Measurements from ENCODE around the gene CHST5. TPM values are rescaled to one million over a fixed set of nuclear protein-coding genes. Genes with fewer than 3 reads are reported as not detected.
"Not testable (repeated sequence)": the region's sequence is repeated elsewhere in the genome, so short reads cannot be mapped to it uniquely, and the experiment has no call there.

Gene CHST5
- polyA plus RNA-seq, 10 donors = 0.05 to 0.43 (median 0.13) TPM; not detected in 2

DNA sequence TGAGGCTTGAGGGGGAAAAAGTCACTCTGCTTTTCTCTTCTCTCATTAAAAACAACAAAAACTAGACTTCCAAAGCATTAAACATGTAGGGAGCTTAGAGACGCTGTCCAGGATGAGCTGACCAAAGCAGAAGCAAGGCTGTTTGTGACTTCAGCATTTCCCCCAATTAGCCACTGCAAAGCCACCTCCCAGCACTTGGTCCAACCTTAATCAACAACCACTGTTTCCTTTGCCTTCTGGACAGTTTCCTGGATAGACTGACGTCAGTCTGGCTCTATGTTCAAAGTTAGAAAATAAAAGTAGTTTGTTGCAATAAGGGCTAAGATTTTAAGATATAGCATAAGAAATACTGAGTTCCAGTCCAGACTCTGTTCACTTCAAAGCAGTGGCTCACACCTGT, 17.0 kb upstream of the CHST5 start:
- DNase-seq = no peak

DNA sequence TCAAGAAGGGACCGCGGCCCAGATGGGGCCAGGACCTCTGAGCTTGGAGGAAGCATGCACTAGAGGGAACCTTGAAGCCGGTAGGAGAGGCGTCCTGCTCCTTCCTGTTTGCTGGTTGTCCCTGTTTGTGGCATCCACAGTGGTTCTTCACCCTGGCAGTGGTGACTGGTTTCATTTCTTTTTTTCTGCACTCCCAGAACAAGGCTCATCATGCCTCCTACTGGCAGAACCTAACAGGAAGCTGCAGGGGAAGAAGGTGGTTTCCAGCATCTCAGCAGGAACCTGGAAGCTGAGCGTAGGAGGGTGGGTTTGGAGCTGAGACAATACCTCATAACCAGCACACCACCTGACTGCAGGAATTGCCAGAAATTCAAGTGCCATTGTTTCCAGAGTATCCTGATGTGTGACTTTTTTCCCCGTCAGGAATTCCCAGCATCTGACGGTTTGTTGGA, 14.3 kb upstream of the CHST5 start:
- peak in 2 of 3 donors; percentile 37 to 46 for DNase-seq

DNA sequence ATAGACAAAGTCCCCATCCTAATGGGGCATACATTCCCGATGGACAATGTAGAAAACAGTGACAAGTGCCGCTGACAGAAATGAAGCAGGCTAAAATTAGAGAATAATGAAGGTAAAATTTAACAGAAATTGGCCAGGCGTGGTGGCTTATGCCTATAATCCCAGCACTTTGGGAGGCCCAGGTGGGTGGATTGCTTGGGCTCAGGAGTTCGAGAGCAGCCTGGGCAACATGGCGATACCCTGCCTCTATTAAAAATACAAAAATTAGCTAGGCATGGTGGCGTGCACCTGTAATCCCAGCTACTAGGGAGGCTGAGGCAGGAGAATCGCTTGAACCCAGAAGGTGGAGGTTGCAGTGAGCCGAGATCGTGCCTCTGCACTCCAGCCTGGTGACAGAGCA, 12.5 kb upstream of the CHST5 start:
- not testable (repeated sequence) for DNase-seq

DNA sequence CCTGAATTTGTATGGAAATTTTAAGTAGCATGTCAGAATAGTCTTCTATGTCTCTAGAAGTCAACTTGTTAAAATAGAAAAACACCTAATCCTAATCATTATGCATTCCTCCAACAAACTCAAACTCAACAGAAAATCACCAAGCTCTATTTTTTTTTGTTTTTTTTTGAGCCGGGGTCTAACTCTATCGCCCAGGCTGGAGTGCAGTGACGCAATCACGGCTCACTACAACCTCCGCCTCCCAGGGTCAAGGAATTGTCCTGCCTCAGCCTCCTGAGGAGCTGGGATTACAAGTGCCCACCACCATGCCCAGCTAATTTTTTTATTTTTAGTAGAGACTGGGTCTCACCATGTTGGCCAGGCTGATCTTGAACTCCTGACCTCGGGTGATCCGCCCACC, 10.4 kb upstream of the CHST5 start:
- no peak for DNase-seq

DNA sequence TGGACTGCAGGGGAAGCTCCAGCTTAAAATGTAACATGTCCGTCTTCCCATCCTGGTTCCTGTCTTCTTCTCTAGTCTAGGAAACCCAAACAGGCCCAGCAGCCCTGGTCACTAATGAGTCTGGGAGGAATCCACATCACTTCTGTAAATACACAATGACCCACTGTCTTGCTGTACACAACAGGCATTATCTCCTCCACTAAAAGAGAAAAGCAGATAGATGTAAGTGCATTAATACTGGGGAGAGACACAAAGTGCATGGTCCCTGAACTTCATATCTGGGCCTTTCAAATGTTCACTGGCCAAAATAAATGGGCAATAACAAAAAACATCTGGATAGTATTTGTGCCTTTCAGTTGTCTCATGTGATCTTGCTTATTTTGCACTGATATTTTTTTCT, 10.0 kb upstream of the CHST5 start:
- DNase-seq = not testable (repeated sequence)

DNA sequence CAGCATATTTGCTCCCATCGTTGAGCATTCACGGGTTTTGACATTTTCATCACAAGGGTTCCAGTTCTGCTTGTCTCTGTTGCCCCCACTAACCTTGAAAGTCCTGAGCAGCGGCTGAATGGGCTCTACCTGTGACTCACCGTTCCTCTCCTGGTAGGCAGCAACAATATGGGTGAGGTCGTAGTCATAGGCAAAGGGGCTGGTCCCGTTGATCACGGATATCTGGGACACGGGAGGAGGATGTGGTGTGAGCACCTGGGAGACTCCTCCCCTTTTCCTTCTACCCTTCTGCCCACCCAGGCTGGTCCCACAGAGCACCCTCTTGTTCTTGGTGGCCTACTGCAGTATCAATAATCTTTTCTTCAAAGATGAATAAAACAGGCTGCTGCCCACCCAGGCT, 6.6 kb upstream of the CHST5 start:
- DNase-seq = not testable (repeated sequence)

DNA sequence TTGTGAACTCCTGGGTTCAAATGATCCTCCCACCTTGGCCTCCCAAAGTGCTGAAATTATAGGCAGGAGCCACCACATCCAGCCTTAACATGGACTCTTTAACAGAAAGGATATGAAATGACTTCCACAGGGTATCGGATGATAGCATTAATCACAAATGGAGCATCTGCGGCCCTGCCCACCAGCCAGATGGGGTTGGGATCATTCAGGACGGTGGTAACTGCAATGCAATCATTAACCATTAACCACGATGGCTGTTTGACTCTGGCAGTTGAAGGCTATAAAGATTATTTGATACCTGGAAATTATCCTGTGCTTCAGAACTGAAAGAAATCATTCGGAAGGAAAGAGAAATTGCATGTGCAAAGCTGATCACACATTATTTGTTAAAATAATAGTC, 5.3 kb upstream of the CHST5 start:
- DNase-seq = no peak

DNA sequence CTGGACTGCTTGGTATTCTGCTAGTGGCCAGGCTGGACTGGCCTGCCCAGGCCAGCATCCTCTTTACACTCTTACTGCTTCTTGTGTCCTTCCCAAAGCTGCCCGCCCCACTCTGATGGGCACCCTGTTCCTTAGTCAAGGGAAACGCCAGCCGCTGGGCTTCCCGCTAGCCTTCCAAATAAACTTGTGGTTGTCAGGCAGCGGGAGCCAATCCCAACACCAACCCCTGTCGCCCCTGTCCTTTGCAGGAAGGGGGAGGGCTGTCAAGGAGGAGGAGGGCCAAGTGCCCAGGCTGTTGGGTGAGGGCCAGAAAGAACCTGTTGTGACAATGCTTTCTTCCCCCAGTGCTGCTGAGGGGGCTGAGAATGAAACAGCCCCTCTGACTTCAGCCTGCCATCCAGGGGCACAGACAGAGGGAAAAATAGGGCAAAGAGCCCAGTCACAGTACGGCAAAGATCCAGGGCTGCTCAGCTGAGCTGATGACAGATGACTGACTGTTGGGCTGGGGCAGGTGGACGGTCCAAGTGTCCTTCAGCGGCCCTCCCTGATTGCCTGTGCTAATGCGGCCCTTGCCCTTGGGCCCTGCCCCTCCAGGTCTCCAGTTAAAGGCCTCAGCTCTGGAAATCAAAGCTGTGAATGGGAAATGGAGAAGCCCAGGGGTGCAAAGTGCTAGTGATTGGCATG, 3.1 kb upstream of the CHST5 start:
- DNase-seq = not testable (repeated sequence)

DNA sequence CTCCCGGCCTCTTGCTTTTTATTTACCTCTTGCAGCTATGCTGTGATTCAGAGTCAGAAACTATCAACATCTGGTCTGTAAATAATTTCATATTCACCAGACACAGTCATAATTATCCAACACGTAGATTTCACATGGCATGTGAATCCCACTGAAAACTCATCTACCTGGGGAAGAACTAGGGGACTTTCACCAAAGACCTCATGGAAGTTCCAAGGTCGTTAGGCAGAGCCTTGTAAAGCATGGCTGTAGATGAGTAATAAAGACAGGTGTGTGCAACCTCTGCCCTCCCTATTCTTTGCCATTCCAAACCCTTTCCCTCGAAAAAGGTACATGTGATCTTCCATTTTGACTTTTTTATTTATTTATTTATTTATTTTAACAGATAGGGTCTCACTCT, 1.9 kb upstream of the CHST5 start:
- DNase-seq = no peak

DNA sequence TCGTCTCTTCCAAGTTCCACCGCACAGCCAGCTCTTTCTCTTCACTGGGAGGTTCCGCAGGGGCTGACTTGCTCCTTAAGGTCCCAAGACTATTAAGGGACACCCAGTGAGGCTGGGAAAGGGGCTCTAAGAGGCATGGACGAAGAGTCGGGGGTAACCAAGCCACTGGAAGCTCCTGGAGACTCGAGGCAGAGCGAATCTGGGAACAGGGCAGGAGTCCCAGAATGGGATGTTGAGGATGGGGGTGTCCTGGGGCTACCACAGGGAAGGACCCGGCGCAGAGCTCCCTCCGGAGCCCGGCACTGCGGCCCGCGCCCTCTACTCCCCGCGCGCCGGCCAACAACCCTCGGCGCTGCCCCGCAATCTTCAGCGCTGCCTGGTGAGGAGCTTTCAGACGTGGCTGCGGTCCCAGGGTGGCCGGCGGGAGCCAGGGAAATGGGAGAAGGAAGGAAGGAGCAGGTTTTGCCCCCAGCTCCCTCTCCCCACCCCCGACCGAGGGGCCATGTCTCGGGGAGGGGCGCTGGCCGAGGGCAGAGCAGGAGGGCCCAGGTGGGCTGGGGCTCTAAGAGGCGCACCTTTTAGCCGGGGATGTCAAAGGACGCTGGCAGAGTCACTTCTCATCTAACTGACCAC, 581 bp downstream of the CHST5 start:
- no peak for DNase-seq

DNA sequence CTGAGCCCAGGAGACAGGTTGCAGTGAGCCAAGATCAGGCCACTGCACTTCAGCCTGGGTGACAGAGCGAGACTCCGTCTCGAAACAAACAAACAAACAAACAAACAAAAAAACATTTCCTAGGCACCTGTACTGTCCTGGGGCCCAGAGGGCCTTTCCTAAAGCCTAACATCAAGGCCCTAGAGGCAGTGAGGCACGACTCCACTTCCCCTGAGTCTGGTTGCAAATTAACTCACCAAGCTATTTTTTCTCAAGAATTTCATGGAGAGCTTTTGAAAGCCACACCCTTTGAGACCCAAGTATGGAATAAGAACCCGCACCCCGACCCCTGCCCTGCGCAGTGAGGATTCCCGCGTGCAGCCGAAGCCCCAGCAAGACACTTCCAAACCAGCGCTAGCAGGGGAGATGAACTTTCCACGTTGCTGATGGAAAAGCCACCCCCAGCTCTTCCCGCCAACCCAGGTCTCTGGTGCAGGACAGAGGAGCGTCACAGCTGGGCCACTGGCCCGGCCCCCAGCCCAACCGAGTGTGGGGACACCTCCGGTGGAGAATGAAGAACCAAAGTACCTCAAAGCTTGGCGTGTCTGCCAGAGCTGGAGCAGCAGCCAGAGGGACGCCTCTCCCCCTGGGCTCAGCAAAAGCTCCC, 1.2 kb downstream of the CHST5 start:
- no peak for DNase-seq

DNA sequence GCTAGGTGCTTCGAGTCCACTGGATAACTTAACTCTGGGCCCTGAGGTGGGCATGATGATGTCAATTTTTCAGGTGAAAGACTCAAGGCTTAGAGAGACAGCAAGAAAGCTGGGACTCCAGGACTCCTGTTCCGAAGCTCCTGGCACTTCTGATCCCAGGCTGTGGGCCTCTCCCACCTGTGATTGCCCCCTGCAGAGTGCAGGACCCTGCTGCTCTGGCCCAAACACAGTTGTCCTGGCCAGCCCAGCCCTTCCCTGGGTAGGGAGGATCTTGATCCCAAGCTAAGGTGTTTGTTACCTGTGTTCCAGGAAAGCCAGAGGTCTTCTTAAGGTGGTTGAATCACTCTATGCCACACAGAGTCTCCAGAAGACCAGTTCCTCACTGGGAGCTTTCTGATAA, 3.1 kb downstream of the CHST5 start:
- DNase-seq = no peak

DNA sequence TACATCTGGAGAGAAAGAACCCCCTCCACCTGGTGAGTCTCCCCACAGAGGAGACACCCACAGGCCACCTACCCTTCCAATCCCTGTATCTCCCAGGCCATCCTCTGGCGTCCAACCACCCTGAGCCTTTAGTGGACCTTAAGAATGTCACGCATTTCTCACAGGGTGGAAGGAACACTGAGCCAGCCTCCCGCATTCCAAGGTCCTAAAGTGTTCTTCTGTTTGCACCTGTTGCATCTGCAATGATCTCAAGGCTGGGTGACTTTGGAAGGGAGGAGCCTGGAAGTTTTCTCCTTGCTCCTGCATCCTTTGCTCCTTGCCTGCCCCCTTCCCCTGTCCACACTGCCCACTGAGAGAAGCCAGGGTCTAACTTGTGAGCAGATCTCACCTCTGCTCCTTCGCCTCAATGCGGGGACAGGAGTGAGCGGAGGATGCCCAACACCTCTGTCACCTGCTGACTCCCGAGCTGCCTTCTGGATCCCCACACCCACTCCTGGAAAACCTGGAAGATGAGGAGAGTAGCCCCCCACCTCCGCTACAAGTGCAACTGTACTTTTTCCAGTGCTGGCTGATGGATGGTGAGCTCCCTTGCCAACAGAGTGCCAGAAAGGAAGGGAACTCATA, 3.7 kb downstream of the CHST5 start:
- DNase-seq = no peak

DNA sequence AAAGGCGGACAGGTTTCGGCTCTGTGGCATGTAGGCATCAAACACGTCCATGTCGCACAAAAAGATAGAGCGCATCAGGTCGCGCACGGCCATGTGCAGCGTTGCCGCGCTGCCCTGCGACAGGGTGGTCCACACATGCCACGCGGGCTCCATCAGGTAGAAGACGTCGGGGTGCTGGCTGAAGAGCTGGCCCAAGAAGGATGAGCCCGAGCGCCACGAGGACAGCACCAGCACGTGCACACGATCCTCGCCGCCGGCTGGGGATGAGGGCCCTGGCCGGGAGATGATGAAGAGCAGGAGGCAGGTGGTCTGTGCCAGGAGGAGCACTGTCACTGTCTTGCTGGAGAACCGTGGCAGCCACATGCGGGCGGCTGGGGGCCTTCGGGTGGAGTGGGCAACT, 5.9 kb downstream of the CHST5 start:
- DNase-seq = no peak

DNA sequence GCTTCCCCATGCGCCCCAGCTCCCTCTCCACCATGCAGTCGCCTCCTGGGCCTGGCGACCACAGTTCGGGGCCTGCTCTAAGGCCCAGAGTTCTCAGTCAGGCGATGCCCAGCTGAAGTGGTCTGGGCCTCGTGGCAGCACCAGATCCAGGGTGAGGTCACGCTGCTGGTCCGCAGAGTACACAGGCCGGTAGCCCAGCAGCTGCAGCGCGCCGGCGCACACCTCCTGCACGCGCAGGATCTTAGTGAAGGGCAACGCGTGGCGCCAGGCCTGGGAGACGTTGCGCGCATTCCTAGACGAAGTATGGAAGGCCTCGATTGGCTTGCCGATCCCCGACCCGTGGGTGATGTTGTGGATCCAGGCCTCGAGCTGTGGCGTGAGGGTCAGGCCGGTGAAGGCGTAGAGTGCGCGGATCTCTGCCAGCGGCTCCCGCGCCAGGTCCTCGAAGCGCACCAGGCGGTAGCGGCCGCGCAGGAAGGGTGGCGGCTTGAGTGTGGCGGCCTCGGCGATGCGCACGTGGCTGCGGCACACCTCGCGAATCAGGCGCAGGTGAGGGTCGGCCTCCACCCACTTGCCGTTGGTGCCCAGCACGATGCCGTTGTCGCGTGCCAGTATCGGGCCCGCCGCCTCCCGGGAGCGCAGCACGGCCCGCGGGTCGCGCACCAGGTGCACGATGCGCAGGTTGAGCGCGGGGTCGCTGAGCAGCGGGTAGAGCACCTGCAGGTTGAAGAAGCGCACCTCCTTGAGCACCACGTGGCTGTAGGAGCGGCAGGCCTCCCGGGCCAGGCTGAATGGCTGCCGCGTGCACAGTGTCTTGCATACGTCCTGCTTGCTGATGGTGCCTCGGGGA, 6.6 kb downstream of the CHST5 start:
- DNase-seq = no peak

DNA sequence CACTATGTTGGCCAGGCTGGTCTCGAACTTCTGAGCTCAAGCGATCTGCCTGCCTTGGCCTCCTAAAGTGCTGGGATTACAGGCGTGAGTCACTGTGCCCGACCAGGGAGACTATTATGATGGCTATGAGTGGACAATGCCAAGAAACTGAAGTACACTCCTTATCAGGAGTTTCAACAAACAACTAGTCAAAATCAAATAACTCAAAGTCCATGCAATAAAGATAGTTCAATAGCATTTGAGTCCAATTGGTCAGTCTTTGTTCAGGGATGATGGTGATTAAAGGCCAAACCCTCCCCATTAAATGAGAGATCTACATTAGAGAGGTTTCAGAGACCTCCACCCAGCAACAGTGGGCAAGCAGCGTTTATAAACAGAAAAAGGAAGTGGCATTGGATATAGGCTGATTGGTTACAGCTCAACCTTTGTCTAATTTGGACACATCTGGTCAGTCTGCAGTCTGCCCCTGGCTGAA, 8.0 kb downstream of the CHST5 start:
- no peak for DNase-seq

DNA sequence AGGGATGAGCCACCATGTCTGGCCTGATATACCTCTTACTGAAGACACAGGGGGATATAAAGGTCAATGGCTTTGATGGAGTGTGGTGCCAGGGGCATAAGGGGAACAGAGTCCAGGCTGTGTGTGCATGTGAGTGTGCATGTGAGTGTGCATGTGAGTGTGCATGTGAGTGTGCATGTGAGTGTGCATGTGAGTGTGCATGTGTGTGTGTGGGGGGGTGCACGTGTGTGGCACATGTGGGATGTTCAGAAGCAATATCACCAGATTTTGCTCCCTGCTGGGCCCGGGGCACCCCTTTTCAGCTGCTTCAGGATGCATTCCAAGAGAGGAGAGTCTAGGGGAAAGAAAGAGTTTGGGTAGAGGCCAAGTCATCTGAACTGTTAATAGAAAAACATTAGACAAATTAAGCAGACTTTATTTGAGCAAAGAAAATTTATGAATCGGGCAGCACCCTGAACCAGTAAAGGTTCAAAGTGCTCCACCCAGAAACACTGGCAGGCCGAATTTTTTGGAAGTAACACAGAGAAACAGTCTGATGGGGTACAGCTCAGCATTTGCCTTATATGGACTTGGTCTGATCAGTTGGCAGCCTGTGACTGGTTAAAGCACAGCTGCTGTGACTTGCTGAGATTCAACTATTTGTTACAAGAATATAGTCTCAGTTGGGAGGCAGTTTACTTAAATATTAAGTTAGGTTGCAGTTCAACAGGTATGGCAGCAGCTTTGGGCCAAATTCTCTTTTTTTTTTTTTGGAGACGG, 9.7 kb downstream of the CHST5 start:
- DNase-seq = no peak

DNA sequence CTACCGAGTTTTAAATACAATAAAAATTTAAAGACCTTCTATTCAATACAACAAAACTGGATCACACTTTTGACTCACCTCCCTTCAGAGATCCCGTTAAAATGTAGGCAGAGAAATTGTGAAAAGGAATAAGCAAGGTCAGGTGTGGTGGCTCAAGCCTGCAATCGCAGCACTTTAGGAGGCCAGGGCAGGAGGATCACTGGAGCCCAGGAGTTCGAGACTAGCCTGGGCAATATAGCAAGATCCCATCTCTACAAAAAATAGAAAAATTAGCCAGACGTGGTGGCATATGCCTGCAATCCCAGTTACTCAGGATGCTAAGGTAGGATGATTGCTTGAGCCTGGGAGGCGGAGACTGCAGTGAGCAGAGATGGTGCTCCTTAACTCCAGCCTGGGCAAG, 16.7 kb downstream of the CHST5 start:
- DNase-seq = no peak

DNA sequence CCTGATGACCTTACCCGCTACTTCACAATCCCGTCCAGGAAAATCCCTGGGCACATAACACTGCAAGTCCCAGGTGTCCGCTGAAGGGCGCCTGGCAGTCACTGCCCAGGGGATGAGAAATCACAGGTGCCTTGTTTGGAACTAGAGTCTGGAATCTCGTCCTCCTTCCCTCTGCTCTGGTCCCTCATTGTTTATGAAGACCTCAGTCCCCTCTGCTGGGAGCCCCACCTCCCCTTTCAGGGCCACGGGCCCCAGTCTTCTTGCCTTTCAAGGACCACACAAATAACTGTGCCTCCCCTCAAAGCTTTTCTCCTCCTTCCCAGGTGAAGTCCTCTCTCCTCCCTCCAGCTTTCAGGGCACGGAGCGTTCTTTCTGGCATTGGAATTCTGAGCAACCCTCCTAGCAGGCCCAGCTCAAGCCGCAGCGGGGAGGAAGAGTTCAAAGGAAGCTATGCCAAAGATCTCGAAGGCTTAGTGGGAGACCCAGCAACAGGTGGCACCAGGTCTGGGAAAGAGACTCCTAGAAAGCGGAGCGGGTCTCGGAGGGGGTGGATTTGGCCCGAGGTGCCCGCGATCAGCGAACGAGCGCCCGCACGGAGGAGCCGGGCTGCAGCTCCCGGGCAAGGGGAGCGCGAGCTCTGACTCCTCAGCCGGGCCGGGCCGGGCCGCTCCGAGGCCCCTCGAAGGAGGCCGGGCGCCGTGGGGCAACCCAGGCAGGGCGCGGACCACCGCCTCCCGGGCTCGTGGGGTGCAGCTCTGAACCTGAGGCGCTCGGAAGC, 19.5 kb downstream of the CHST5 start:
- DNase-seq = peak in 2 of 3 donors; percentile 21 to 66

DNA sequence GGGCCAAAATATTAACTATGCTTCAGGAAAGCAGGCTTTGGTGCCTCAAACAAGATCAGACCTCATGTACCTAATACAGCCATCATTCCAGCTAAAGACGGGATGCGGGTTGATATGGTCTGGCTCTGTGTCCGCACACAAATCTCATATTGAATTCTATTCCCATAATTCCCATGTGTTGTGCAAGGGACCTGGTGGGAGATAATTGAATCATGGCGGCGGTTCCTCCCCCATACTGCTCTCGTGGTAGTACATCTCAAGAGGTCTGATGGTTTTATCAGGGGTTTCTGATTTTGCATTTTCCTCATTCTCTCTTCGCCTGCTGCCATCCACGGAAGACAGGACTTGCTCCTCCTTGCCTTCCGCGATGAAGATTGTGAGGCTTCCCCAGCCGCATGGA, 21.6 kb downstream of the CHST5 start:
- no peak for DNase-seq
